Osteocyte (in vitro differentiated cells): ENCODE measurements around the gene LACTBL1. TPM values are rescaled to one million over a fixed set of nuclear protein-coding genes. Genes with fewer than 3 reads are reported as not detected.
"Not testable (repeated sequence)": the region's sequence is repeated elsewhere in the genome, so short reads cannot be mapped to it uniquely, and the experiment has no call there.

Source experiments
- DNase-seq: peaks from one replicate; pipeline ENCODE4 v3.0.0; 2021; ENCODE audit warnings: mixed read lengths; ENCODE audit not compliant: unreplicated experiment; ENCODE audit errors: extremely low spot score
- H3K27ac Mint-ChIP-seq: one replicate; pipeline ENCODE4 v1.8.0; 2021; ENCODE audit warnings: mild to moderate bottlenecking, mixed read lengths; ENCODE audit not compliant: unreplicated experiment
- H3K27me3 Mint-ChIP-seq: one replicate; pipeline ENCODE4 v1.8.0; 2021; ENCODE audit warnings: mixed read lengths; ENCODE audit not compliant: unreplicated experiment
- H3K36me3 Mint-ChIP-seq: one replicate; pipeline ENCODE4 v1.8.0; 2021; ENCODE audit warnings: mixed read lengths; ENCODE audit not compliant: unreplicated experiment
- H3K4me1 Mint-ChIP-seq: one replicate; pipeline ENCODE4 v1.8.0; 2021; ENCODE audit warnings: mixed read lengths; ENCODE audit not compliant: unreplicated experiment
- H3K4me3 Mint-ChIP-seq: one replicate; pipeline ENCODE4 v1.8.0; 2021; ENCODE audit warnings: mild to moderate bottlenecking, moderate library complexity, mixed read lengths; ENCODE audit not compliant: unreplicated experiment
- H3K9me3 Mint-ChIP-seq: one replicate; pipeline ENCODE4 v1.8.0; 2021; ENCODE audit warnings: mixed read lengths; ENCODE audit not compliant: unreplicated experiment
- total RNA-seq: library from RNA; stranded (reverse); gene quantifications from 2 replicates; pipeline ENCODE4 v1.2.1, GENCODE V29; 2021
- TF ChIP-seq, protein P1 (sequence below): fragments of 200-600 bp; sonication (generic); IDR thresholded peaks from 2 replicates; pipeline ENCODE4 v1.5.0; 2021; ENCODE audit warnings: antibody characterized with exemption, mild to moderate bottlenecking, moderate library complexity

Gene LACTBL1
- total RNA-seq, 1 donor from 2014 or later: not detected

DNA sequence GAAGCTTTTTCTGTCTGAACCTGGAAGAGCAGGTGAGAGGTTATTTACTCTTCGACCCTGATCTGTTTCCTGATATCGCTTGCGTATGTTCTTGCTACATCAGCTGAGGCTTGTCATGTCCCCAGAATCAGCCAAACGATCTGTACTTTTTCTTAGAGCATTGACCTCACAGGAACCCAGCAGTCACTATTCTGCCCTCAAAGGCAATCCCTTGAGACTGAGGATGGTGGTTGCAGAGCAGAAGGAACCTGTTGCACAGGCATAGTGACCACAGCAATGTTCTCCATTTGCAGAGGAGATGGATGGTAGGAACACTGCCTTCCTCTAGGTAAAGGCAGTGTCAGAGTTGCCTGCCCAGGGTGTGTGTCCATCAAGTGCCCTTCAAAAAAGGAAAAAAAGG, 11.3 kb upstream of the LACTBL1 start:
- peaks cover 4% of the 10 kb centered on the region for H3K27me3 Mint-ChIP-seq
- no peak overlapping the region for H3K4me3 Mint-ChIP-seq
- no peaks in the 10 kb centered on the region for H3K36me3 Mint-ChIP-seq
- no peaks in the 10 kb centered on the region for H3K4me1 Mint-ChIP-seq
- DNase-seq: no peak
- TF ChIP-seq, protein P1, sequence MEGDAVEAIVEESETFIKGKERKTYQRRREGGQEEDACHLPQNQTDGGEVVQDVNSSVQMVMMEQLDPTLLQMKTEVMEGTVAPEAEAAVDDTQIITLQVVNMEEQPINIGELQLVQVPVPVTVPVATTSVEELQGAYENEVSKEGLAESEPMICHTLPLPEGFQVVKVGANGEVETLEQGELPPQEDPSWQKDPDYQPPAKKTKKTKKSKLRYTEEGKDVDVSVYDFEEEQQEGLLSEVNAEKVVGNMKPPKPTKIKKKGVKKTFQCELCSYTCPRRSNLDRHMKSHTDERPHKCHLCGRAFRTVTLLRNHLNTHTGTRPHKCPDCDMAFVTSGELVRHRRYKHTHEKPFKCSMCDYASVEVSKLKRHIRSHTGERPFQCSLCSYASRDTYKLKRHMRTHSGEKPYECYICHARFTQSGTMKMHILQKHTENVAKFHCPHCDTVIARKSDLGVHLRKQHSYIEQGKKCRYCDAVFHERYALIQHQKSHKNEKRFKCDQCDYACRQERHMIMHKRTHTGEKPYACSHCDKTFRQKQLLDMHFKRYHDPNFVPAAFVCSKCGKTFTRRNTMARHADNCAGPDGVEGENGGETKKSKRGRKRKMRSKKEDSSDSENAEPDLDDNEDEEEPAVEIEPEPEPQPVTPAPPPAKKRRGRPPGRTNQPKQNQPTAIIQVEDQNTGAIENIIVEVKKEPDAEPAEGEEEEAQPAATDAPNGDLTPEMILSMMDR: no peak
- no peaks in the 10 kb centered on the region for H3K9me3 Mint-ChIP-seq
- H3K27ac Mint-ChIP-seq: no peak overlapping the region

GRCh38 chr1:22980471-22980790, 7.8 kb upstream of the LACTBL1 start:
- H3K27ac Mint-ChIP-seq, H3K4me3 Mint-ChIP-seq, H3K4me1 Mint-ChIP-seq: not testable (repeated sequence)

DNA sequence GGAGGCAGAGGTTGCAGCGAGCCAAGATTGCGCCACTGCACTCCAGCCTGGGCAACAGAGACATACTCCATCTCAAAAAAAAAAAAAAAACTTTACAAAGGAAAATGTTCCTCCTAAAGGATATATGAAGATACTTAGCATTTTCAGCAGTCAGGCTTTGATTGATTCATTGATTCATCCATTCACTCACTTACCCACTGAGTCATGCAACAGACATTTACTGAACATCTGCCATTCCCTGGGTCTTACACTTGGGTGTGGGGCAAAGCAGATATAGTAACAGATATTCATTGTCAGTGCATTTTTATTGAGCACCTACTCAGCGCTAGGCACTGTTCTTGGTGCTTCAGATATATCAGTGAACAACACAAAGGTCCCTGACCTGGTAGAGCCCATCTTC, 5.6 kb upstream of the LACTBL1 start:
- TF ChIP-seq, protein P1: no peak
- no peak for DNase-seq
- Mint-ChIP-seq H3K27me3 (no peaks in the 10 kb centered on the region), H3K36me3 (no peaks in the 10 kb centered on the region), H3K4me1 (peaks cover 7% of the 10 kb centered on the region), H3K27ac (no peak overlapping the region), H3K9me3 (no peaks in the 10 kb centered on the region), H3K4me3 (no peak overlapping the region)

More at GRCh38 chr1:22980471-22980790, 7.8 kb upstream of the LACTBL1 start:
- H3K36me3 Mint-ChIP-seq, DNase-seq, H3K27me3 Mint-ChIP-seq, H3K9me3 Mint-ChIP-seq: not testable (repeated sequence)

DNA sequence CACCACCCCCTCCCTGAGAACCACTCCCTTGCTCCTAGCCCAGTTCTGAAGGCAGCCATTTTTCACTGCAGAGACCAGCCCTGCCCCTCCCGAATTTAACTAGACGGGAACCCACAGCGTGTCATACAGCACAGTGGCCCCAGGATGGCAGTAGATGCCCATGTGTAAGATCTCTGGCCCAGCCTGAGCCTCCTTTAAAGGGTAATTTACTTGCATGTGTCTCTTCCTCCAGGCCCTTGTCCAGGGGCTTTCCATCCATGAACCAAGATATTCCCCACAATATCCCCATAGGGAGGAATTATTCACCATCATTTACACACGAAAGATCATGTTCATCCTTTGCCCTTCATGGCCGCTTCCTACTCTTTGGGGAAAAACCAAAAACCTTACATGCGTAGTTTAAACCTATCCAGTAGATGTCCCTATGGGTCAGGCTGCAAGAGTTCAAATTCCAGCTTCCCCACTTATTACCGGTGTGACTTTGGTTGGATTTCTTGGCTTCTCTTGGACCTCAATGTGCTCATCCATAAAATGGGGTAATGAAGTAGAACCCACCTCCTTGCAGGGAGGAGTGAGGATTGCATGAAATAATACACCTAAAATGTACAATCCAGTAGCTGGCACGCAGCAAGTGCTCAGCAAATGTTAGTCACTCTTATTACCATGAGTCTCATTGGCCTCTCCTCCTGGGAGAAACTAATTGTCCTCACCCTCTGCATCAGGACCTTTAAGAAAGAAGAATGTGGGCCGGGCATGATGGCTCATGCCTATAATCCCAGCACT, 4.0 kb upstream of the LACTBL1 start:
- Mint-ChIP-seq H3K9me3 (no peaks in the 10 kb centered on the region), H3K27me3 (peaks cover 6% of the 10 kb centered on the region), H3K27ac (peak overlapping the region; percentile 0), H3K4me3 (no peak overlapping the region), H3K4me1 (peaks cover 10% of the 10 kb centered on the region), H3K36me3 (no peaks in the 10 kb centered on the region)
- TF ChIP-seq, protein P1: peak; percentile 86
- DNase-seq: peak; percentile 91

- H3K27ac Mint-ChIP-seq: peak overlapping the region; percentile 0
- no peaks in the 10 kb centered on the region for H3K36me3 Mint-ChIP-seq
- peaks cover 16% of the 10 kb centered on the region for H3K4me1 Mint-ChIP-seq
- H3K4me3 Mint-ChIP-seq: no peak overlapping the region
- H3K9me3 Mint-ChIP-seq: no peaks in the 10 kb centered on the region
- peaks cover 11% of the 10 kb centered on the region for H3K27me3 Mint-ChIP-seq
- DNase-seq: no peak
- TF ChIP-seq, protein P1: no peak
Observed at GRCh38 chr1:22976127-22976460, 3.4 kb upstream of the LACTBL1 start.

GRCh38 chr1:22975694-22976093, 3.0 kb upstream of the LACTBL1 start:
- no peak overlapping the region for H3K4me3 Mint-ChIP-seq
- peaks cover 11% of the 10 kb centered on the region for H3K27me3 Mint-ChIP-seq
- H3K9me3 Mint-ChIP-seq: no peaks in the 10 kb centered on the region
- H3K27ac Mint-ChIP-seq: no peak overlapping the region
- TF ChIP-seq, protein P1: no peak
- DNase-seq: no peak
- H3K36me3 Mint-ChIP-seq: no peaks in the 10 kb centered on the region
- H3K4me1 Mint-ChIP-seq: peaks cover 16% of the 10 kb centered on the region
